GM12878 (cell line): ENCODE measurements around the gene ATXN1. TPM values are rescaled to one million over a fixed set of nuclear protein-coding genes. Genes with fewer than 3 reads are reported as not detected.

Source experiments
- ATAC-seq: fragments of 200-7000 bp; cut with Tn5 transposase; 3 replicates; pipeline ENCODE4 v1.9.1; 2020; ENCODE audit warnings: mild to moderate bottlenecking, moderate library complexity
- BruUV-seq: library from RNA; stranded (reverse); fragments of 400-500 nt; replicated peaks from 2 replicates; lab custom pipeline; 2021; lab: Mats Ljungman, UMichigan
- CTCF ChIA-PET: fragments of 300-600 bp; sonication (Branson Sonifier 250); formaldehyde crosslinking; extraction: SDS; loops from one replicate; lab custom pipeline; 2021; ENCODE audit warnings: inconsistent platforms; lab: Yijun Ruan, JAX
- POLR2A ChIA-PET: fragments of 350-600 bp; formaldehyde crosslinking; extraction: SDS; loops from one replicate; lab custom pipeline; 2021; ENCODE audit warnings: inconsistent platforms; lab: Charles Lee
- RAD21 ChIA-PET: fragments of 300-600 bp; sonication (Branson Sonifier 250); formaldehyde crosslinking; loops from one replicate; lab custom pipeline; 2023; ENCODE audit warnings: antibody characterized with exemption; ENCODE audit not compliant: unreplicated experiment; lab: Charles Lee
- SMC1A ChIA-PET: fragments of 300-600 bp; sonication (Branson Sonifier 250); formaldehyde crosslinking; loops from one replicate; lab custom pipeline; 2023; ENCODE audit not compliant: unreplicated experiment, uncharacterized antibody; lab: Charles Lee
- DNase-seq: peaks from one replicate; pipeline ENCODE4 v3.0.0-alpha.2; 2011; ENCODE audit warnings: low read depth, low spot score
- FAIRE-seq: peaks from 3 replicates; lab custom pipeline; 2011; peaks lifted over from hg19 to GRCh38; lab: Jason Lieb, UNC
- H2AFZ ChIP-seq: 2 replicates; pipeline ENCODE4 v1.6.0; 2011; ENCODE audit warnings: low read depth, low read length, control low read depth; ENCODE audit not compliant: control insufficient read depth
- H3K27ac ChIP-seq: 2 replicates; pipeline ENCODE4 v1.5.1; 2011; ENCODE audit warnings: control low read depth; ENCODE audit not compliant: control insufficient read depth, insufficient read depth
- H3K27me3 ChIP-seq, 2 experiments: replicated peaks in 1 of 2; 2 replicates each; pipeline versions ENCODE4 v1.6.0 to v1.6.1; 2011; ENCODE audit warnings: low read length in 1 of 2; ENCODE audit not compliant: control insufficient read depth in 2 of 2, insufficient read depth in 2 of 2
- H3K36me3 ChIP-seq, 2 experiments: 2 replicates each; pipeline ENCODE4 v1.5.1; 2011; ENCODE audit warnings: low read length in 1 of 2; ENCODE audit not compliant: control insufficient read depth in 2 of 2, insufficient read depth in 2 of 2
- H3K4me1 ChIP-seq: 2 replicates; pipeline ENCODE4 v1.6.1; 2011; ENCODE audit warnings: mild to moderate bottlenecking, low read length, moderate library complexity, mixed read lengths; ENCODE audit not compliant: control insufficient read depth, insufficient read depth
- H3K4me2 ChIP-seq: 2 replicates; pipeline ENCODE4 v1.6.0; 2011; ENCODE audit warnings: control low read depth; ENCODE audit not compliant: control insufficient read depth, insufficient read depth
- H3K4me3 ChIP-seq: fragments of 200-600 bp; sonication (generic); 2 replicates; pipeline ENCODE4 v1.5.1; 2016
- H3K79me2 ChIP-seq: 2 replicates; pipeline ENCODE4 v1.6.0; 2011; ENCODE audit warnings: low read length; ENCODE audit not compliant: control insufficient read depth, insufficient read depth
- H3K9ac ChIP-seq: 2 replicates; pipeline ENCODE4 v1.8.0; 2011; ENCODE audit warnings: low read length, control low read depth, mixed read lengths; ENCODE audit not compliant: control insufficient read depth, insufficient read depth
- H3K9me3 ChIP-seq: replicated peaks from 3 replicates; pipeline ENCODE4 v1.5.1; 2011; ENCODE audit warnings: mild to moderate bottlenecking, low read length; ENCODE audit not compliant: control insufficient read depth, insufficient read depth
- H4K20me1 ChIP-seq: 2 replicates; pipeline ENCODE4 v1.6.0; 2011; ENCODE audit not compliant: control insufficient read depth, insufficient read depth
- BCL3 ChIP-seq: IDR thresholded peaks from 2 replicates; pipeline ENCODE4 v1.6.1; 2011; ENCODE audit warnings: borderline replicate concordance, low read depth, mild to moderate bottlenecking, moderate library complexity, low read length; ENCODE audit not compliant: insufficient read depth, poor library complexity, severe bottlenecking
- CBX5 ChIP-seq: sonication (generic); IDR thresholded peaks from 2 replicates; pipeline ENCODE4 v1.6.1; 2016; ENCODE audit warnings: low read depth, moderate library complexity, mild to moderate bottlenecking, inconsistent platforms
- ELK1 ChIP-seq: IDR thresholded peaks from 2 replicates; pipeline ENCODE4 v1.6.1; 2012; ENCODE audit warnings: low read depth, low read length, improper control_type of control experiment
- EP300 ChIP-seq, 2 experiments: fragments of 150-350 bp in 1 of 2; IDR thresholded peaks; 2 replicates each; pipeline ENCODE4 v1.6.1; 2011 to 2012; ENCODE audit warnings: low read depth in 2 of 2, low read length in 2 of 2, borderline replicate concordance in 1 of 2, improper control_type of control experiment in 1 of 2, inconsistent platforms in 1 of 2; ENCODE audit not compliant: control insufficient read depth in 1 of 2
- KLF5 ChIP-seq: fragments of 450-650 bp; IDR thresholded peaks from 2 replicates; pipeline ENCODE4 v1.6.1; 2014; ENCODE audit warnings: mild to moderate bottlenecking; ENCODE audit not compliant: partially characterized antibody
- NKRF ChIP-seq: fragments of 450-650 bp; conservative IDR thresholded peaks from 2 replicates; pipeline ENCODE4 v1.6.1; 2017; ENCODE audit warnings: mild to moderate bottlenecking, moderate library complexity
- NR2C1 ChIP-seq: fragments of 450-650 bp; IDR thresholded peaks from 2 replicates; pipeline ENCODE4 v1.6.1; 2017; ENCODE audit warnings: antibody characterized with exemption, mild to moderate bottlenecking, moderate library complexity
- PAX5 ChIP-seq: IDR thresholded peaks from 2 replicates; pipeline ENCODE4 v1.6.1; 2011; ENCODE audit warnings: low read depth, low read length, borderline replicate concordance
- SMARCA5 ChIP-seq: fragments of 450-650 bp; IDR thresholded peaks from 2 replicates; pipeline ENCODE4 v1.6.1; 2017; ENCODE audit warnings: mild to moderate bottlenecking
- USF2 ChIP-seq: IDR thresholded peaks from 2 replicates; pipeline ENCODE4 v1.6.1; 2011; ENCODE audit warnings: low read depth, low read length, improper control_type of control experiment, borderline replicate concordance
- YBX1 ChIP-seq: fragments of 450-650 bp; IDR thresholded peaks from 2 replicates; pipeline ENCODE4 v1.6.1; 2016; ENCODE audit warnings: antibody characterized with exemption
- ZBTB40 ChIP-seq: fragments of 450-650 bp; IDR thresholded peaks from 2 replicates; pipeline ENCODE4 v1.6.1; 2016; ENCODE audit warnings: mild to moderate bottlenecking, moderate library complexity, borderline replicate concordance
- ZNF207 ChIP-seq: fragments of 450-650 bp; IDR thresholded peaks from 2 replicates; pipeline ENCODE4 v1.6.1; 2014; ENCODE audit warnings: antibody characterized with exemption, mild to moderate bottlenecking, borderline replicate concordance
- ZNF24 ChIP-seq: fragments of 450-650 bp; IDR thresholded peaks from 2 replicates; pipeline ENCODE4 v1.6.1; 2017; ENCODE audit warnings: antibody characterized with exemption, mild to moderate bottlenecking
- WGBS: methylation state at CpG from one replicate; pipeline ENCODE4 v1.1.6; 2016; ENCODE audit warnings: low lambda C conversion rate; ENCODE audit not compliant: insufficient replicate concordance, insufficient coverage; ENCODE audit errors: missing lambda C conversion rate; 5-methylcytosine and 5-hydroxymethylcytosine counted together
- in situ Hi-C: fragments of 300-500 bp; cut with MboI; formaldehyde crosslinking; loops from 9 replicates; pipeline ENCODE4 v1.14.3; 2018; ENCODE audit warnings: mixed read lengths
- intact Hi-C: fragments of 100-400 bp; cut with micrococcal nuclease; formaldehyde crosslinking; loops from one replicate; pipeline ENCODE4 v1.14.2; 2022; ENCODE audit not compliant: unreplicated experiment
- polyA plus RNA-seq, 11 experiments: library from polyadenylated mRNA; depleted of rRNA in 4 of 11; unstranded in 6 of 11; stranded (reverse) in 5 of 11; fragments of >200 nt; fragmentation: Nextera tagmentation in 4 of 11; fragmentation: Illumina TruSeq in 1 of 11; extraction: Ambion mirVana in 4 of 11; extraction: Trizol in 1 of 11; gene quantifications; 1 replicate in 1 of 11; 2 replicates in 10 of 11; pipeline versions ENCODE4 v1.2.1 to v1.2.3, GENCODE V29; 2011 to 2016; ENCODE audit warnings: inconsistent platforms in 2 of 11, missing spikeins in 2 of 11, low read depth in 1 of 11
- total RNA-seq, 4 experiments: library from RNA; depleted of rRNA in 3 of 4; stranded (reverse); fragments of >200 nt in 3 of 4; fragmentation: Illumina TruSeq in 1 of 4; extraction: Trizol in 1 of 4; gene quantifications; 2 replicates each; pipeline versions ENCODE4 v1.2.1 to v1.2.3, GENCODE V29; 2013 to 2021

Gene ATXN1
- total and polyA plus RNA-seq, 10 of the 15 experiments (the other 5 are each of a cell fraction or from before 2014, with no cell fraction given) = 12.2 to 51.2 (median 20.5) TPM

- intact Hi-C loops = no loop called here
- Histone ChIP-seq H3K4me1 (peaks cover 7% of the 10 kb centered on the region), H2AFZ (no peak overlapping the region), H3K4me2 (no peak overlapping the region), H3K4me3 (no peak overlapping the region), H3K27ac (no peak overlapping the region), H3K36me3 (no peaks in the 10 kb centered on the region; a peak in 1 of 4 replicates), H4K20me1 (no peaks in the 10 kb centered on the region; the same call in 1 of the 2 replicates), H3K9me3 (no peaks in the 10 kb centered on the region), H3K27me3 (no peaks in the 10 kb centered on the region), H3K79me2 (no peaks in the 10 kb centered on the region), H3K9ac (no peak overlapping the region)
- 65% methylated on average over 7 of the region's 7 CpGs for WGBS
- RAD21 ChIA-PET = interaction anchor here (1.4 kb wide), 1 partner anchor 217 kb away, joined by 4 read pairs; the partner anchor contains the start of gene ATXN1
- CTCF ChIA-PET = interaction anchor here (0.6 to 1.4 kb wide), 8 partner anchors 11 to 219 kb away, joined by 3 to 4 read pairs (median 3); no protein-coding TSS in a partner anchor
- no peak for TF ChIP-seq YBX1
- TF ChIP-seq BCL3 = no peak
- no peak for TF ChIP-seq NKRF
- no peak for TF ChIP-seq KLF5
- no peak for TF ChIP-seq ZBTB40
- TF ChIP-seq EP300 (IDR thresholded peaks at IDR 0.05; ENCODE audit: borderline replicate concordance in 1 of 2, control insufficient read depth in 1 of 2, low read depth in 2 of 2, low read length in 2 of 2) = no peak
- TF ChIP-seq USF2 = no peak
- no peak for TF ChIP-seq CBX5
- no peak for TF ChIP-seq PAX5
- no peak for TF ChIP-seq ELK1
- TF ChIP-seq NR2C1 = no peak
- TF ChIP-seq SMARCA5 = no peak
- no peak for TF ChIP-seq ZNF207
- no peak for TF ChIP-seq ZNF24
- ATAC-seq = no peak
- POLR2A ChIA-PET = interaction anchor here (0.8 to 1.4 kb wide), 4 partner anchors 11 to 107 kb away, joined by 3 to 5 read pairs (median 3); no protein-coding TSS in a partner anchor
- SMC1A ChIA-PET = interaction anchor here (0.8 to 3.6 kb wide), 9 partner anchors 14 to 212 kb away, joined by 3 to 10 read pairs (median 4); no protein-coding TSS in a partner anchor
- BruUV-seq = no TSS peak
- no peak for DNase-seq
- in situ Hi-C loops = no loop called here
- FAIRE-seq = no peak
These were observed 216.7 kb downstream of the ATXN1 start for GRCh38 chr6:16544521-16544920.
